Stimulated activated CD8-positive, alpha-beta memory T cell treated with anti-CD3 and anti-CD28 coated beads, Interleukin-12 subunit alpha, Interleukin-12 subunit beta, amount 100 ng/mL, for 1 hour (primary cell): ENCODE results near the gene TSSK2.
"Not testable (repeated sequence)": the region's sequence is repeated elsewhere in the genome, so short reads cannot be mapped to it uniquely, and the experiment has no call there.

Experiments used
- DNase-seq: peaks from one replicate; pipeline ENCODE4 v3.0.0-alpha.2; 2020; ENCODE audit warnings: low read depth

TSSK2 gene

DNA sequence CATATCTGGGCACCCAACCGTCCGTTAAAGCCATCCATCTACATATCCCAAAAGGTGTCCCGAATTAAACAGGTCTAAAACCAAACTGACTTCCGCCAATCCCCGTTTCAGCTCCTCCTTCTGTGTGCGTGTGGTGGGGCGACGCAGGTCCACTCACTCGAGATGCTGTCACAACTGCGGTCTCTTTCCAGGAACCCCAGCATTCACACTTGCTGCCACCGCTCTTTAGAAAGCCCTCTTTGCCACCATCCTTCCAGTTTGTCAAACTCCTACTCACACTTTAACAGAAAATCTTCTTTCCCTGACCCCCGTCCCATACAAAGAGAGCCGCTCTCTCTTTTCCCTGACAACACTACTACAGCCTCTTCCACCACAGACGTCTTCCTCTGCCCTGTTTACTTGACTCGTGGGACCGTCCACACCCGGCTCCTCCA lies 12.9 kb downstream of the TSSK2 start:
- no peak for DNase-seq

GRCh38 chr22:19146215-19146968 lies 15.3 kb downstream of the TSSK2 start:
- DNase-seq: no peak

GRCh38 chr22:19147195-19147780 lies 16.2 kb downstream of the TSSK2 start:
- DNase-seq: no peak

GRCh38 chr22:19148417-19149046 lies 17.4 kb downstream of the TSSK2 start:
- DNase-seq: no peak

DNA sequence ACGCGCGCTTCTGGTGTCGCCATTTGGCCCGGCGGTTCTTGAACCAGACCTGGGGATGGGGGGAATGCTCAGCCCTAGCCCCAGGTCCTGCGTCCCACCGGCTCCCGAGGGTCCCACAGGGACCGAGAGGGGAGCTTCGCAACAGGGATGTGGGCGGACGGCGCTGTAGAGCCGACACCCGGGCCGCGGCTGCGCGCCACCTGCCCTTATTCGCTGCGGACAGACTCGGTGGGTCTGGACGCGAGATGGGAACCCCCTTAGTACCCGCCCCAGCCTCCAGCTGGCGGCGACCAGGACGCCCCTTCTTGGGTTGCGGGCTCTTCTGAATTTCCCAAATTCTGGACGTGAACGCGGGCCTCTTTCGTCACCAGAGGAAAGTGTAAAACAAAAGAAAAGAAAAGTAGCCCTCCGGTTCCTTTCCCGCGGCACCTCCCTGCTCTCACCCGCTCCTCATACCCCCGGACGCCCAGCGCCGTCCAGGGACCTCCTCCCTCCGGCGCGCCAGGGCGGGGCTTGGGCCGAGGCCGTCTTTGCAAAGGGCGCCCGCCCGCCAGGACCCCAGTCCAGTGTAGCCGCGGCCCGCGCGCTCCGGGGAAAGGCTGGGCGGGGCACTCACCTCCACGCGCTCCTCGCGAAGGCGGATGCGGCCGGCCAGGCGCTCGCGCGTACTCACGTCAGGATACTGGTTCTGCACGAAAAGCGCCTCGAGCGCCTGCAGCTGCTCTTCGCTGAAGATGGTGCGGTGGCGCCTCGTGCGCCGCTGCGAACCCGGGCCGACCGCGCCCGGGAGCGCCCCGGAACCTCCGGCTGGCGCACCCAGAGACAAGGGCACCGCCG lies 18.2 kb downstream of the TSSK2 start:
- DNase-seq: no peak

DNA sequence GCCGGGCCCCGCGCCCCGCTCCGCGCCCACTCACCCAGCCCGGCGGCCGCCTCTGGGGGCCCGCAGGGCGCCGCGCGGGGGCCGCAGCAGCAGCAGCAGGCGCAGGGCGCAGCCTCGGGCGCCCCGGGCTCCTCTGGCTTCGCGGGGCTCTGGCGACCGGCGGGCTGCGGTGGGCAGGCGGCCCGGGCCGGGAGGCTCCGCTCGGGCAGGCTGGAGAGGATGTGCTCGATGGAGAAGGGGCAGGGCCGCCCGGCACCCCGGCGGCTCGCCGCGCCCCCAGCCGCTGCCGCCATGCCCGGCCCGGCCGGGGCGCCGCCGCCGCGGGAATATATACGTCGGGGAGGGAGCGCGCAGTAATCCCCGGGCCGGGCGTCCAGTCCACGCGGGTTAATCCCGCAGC lies 18.9 kb downstream of the TSSK2 start, which contains the start of gene GSC2:
TSS of gene GSC2 (minus strand) at position 302 of the 400 bp plus-strand sequence. CDS start at position 293, 9 bp downstream.
- DNase-seq: no peak

DNA sequence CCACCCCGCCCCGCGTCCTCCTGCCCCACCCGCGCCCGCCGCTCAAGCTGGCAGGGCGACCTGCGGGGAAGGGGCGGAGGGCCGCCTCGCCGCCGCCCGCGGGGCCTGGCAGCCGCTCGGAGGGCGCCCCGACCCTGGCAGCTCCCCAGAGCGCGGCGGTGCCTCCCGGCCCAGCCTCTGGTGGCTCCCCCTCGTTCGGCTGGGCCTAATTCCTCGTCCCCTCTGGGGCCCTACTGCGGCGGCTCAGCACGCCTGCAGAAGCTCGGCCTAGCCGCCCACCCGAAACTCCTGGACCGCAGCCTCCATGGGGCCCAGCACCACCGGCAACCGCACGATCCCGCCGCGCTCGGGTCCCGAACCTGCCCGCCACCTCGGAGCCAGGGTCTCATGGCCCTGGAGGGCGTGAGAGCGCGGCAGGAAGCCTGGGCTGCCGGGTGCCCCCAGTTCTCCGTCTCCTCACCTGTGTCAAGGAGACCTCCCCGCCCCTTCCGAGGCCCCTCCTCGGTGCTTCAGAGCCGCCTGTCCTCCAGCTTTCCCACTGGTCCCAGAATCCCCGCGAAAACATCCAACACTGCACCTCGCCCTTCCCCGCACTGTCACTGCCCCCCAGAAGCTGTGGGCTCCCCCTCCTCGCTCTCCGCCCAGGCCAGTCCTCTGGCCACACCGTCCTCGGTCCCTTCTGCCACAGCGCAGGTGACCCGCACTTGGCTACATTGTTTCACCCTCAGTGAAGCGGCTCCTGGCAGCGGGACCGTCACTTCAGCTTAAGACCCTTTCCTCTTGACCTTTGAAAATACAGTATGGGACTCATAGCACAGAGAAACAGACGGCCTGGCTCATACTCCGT lies 19.6 kb downstream of the TSSK2 start:
- DNase-seq: no peak

GRCh38 chr22:19151329-19152191 lies 20.5 kb downstream of the TSSK2 start:
- no peak for DNase-seq

DNA sequence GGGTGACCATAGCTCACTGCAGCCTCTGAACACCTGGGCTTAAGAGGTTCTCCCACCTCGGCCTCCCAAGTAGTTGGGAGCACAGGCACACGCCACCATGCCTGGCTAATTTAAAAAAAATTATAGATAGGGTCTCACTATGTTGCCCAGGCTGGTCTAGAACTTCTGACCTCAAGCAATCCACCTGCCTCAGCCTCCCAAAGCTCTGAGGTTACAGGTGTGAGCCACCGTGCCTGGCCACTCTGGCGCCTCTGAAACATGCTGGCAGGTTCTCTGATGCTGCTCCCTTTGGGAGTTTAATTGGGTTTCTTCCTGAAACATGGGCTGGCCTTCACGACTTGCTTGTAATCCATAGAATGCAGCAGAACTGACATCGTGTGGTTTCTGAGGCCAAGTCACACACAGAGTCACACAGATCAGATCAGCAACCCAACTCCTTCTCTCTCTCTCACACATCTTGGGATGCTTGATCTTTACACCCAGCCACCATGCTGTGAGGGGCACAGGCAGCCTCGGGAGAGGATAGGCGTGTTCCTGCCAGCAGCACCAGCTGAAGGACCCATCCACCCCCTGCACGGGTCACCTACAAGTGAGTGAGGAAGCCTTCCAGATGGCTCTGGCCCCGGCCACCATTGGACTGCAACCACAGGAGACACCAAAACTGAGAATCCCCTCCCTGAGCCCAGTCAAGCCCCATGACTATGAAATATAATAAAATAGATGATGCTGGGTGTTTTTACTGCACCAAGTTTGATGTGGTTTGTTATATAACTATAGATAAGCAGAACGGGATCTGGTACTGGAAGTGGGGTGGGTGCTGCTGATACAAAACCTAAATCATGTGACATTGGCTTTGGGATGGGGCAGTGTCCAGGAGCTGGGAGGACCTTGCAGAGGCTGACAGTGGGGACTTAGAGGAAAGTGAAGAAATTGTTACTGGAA lies 22.1 kb downstream of the TSSK2 start:
- no peak for DNase-seq

GRCh38 chr22:19156109-19156508 lies 25.0 kb downstream of the TSSK2 start:
- DNase-seq: not testable (repeated sequence)

GRCh38 chr22:19158649-19159048 lies 27.5 kb downstream of the TSSK2 start:
- DNase-seq: not testable (repeated sequence)

GRCh38 chr22:19164425-19164824 lies 33.3 kb downstream of the TSSK2 start:
- DNase-seq: no peak

DNA sequence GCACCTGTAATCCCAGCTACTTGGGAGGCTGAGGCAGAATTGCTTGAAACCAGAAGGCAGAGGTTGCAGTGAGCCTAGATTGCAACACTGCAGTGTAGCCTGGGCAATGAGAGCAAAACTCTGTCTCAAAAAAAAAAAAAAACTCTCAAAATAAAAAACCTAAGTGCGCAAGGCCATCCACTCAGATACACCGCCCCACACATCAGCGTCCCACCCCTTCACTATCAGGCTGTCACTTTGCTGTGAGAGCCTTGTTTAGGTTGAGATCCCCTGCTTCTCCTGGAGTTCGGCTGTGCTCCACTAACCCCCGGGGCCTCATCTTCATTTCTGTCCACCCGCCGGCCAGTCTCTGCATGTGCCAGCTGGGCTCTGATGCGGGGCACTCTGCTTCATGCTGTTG lies 35.3 kb downstream of the TSSK2 start:
- no peak for DNase-seq

- no peak for DNase-seq
Observed at GRCh38 chr22:19167106-19167869, 36.2 kb downstream of the TSSK2 start.

DNA sequence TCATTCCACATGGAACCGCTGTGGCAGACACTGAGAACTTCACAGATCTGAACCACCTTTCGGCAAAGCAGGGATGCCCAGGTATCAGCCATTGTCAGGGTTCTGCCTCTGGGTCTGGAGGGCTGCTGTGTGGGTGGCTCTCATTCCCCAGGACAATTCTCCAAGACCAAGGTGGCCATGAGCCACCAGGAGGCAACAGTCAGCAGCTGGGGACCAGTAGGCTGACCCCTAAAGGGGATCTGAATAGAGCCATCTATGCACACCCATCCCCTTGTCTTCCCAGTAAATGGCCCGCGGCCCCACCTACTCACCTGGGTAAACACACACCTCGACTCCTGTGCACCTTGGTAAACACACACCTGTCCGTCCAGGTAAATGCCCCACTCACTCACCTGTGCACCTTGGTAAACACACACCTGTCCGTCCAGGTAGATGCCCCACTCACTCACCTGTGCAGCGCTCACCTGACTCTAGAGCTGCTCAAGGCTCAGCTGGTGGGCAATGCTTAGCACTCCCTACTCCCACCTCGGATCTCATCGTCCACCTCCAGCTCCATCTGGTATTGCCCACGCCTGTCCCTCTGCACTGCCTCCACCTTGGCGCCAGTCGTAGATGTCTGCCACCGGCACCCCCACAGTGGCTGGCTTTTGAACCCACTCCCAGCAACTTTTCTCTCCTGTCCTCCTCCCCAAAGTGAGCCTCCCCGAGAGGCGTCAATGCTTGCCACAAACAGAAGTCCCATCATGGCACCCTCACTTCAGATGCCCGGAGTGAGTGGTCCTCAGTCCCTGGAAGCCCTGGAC lies 37.2 kb downstream of the TSSK2 start:
- DNase-seq: no peak

DNA sequence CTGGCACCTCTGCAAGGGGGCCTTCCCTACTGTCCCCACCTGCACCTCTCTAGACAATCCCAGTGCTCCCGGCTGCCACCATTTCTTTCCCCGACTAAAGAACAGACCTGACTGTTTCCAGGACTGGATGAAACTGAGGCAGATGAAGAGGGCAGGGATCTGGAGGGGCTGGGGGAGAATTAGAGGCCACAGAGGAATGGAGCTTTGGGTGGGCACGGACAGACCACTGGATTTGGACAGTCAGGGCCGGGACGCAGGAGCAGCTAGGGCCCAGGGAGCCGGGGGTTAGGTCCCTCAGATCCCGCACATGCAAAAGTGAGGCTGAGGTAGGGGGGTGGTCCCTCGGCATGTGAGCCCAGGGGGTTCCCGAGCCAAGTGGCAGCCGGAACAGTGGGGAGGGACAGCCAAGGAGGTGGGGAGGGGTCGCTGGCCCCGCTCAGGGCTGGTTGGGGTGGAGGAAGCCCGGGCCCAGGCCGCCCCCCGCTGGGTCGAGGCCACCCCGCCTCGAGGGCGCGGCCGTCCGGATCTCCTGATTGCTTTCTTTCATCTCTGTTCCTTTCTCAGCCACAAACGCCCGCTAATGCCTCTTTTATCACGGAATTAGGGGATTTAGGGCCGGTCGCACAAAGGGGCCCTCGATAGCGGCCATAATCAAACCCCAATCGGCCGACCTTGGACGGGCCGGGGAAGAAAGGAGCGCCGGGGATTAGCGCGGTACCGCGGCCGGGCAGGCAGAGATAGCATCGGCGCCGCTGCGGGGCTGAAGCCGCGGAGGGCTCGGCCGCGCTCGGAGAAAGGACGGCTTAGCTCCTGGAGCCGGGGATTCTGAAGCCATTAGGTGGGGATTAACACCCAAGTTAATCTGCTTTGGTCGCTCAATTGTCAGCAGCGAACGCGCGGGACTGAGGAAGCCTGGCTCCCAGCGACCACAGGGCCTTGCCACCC lies 38.2 kb downstream of the TSSK2 start:
- DNase-seq: no peak

- no peak for DNase-seq
Observed at GRCh38 chr22:19169947-19170318, 38.8 kb downstream of the TSSK2 start.
